NOMO-1 (cell line): ENCODE data around the gene DENND4B.

Experiments
- DNase-seq, 2 experiments: peaks; one replicate each; lab custom pipeline; 2025; ENCODE audit not compliant: unreplicated experiment in 2 of 2; lab: John Stamatoyannopoulos, UW

Gene DENND4B

GRCh38 chr1:153951183-153951582, 4.7 kb upstream of the DENND4B start:
- no peak for DNase-seq

- DNase-seq, result peak; percentile 97 to 98
Observed at GRCh38 chr1:153945795-153946621, 510 bp downstream of the DENND4B start.

- DNase-seq, result peak; percentile 90
Observed at GRCh38 chr1:153945131-153945794, 1.3 kb downstream of the DENND4B start.

GRCh38 chr1:153944827-153945117, 1.7 kb downstream of the DENND4B start:
- no peak for DNase-seq

- DNase-seq, result no peak
Observed at GRCh38 chr1:153944005-153944826, 2.3 kb downstream of the DENND4B start.

GRCh38 chr1:153942766-153943549, 3.6 kb downstream of the DENND4B start:
- DNase-seq, result no peak

GRCh38 chr1:153941826-153942725, 4.4 kb downstream of the DENND4B start:
- DNase-seq, result no peak

- no peak for DNase-seq
Observed at GRCh38 chr1:153940756-153941155, 5.8 kb downstream of the DENND4B start.

- no peak for DNase-seq
Observed at GRCh38 chr1:153939476-153939875, 7.0 kb downstream of the DENND4B start.

GRCh38 chr1:153938996-153939395, 7.5 kb downstream of the DENND4B start:
- no peak for DNase-seq

- DNase-seq, result no peak
Observed at GRCh38 chr1:153937331-153937730, 9.2 kb downstream of the DENND4B start.

GRCh38 chr1:153936011-153936802, 10.3 kb downstream of the DENND4B start:
- no peak for DNase-seq

GRCh38 chr1:153934746-153935145, 11.8 kb downstream of the DENND4B start:
- DNase-seq, result no peak

- DNase-seq, result no peak
Observed at GRCh38 chr1:153933955-153934354, 12.6 kb downstream of the DENND4B start.

GRCh38 chr1:153933430-153933829, 13.1 kb downstream of the DENND4B start:
- no peak for DNase-seq

GRCh38 chr1:153932156-153933131, 14.1 kb downstream of the DENND4B start:
- no peak for DNase-seq

- no peak for DNase-seq
Observed at GRCh38 chr1:153929981-153930948, 16.3 kb downstream of the DENND4B start.
